H1 (cell line): Measurements from ENCODE around the gene VAPB. TPM values are rescaled to one million over a fixed set of nuclear protein-coding genes. Genes with fewer than 3 reads are reported as not detected.
A peak's percentile ranks its signal among the peaks of the same experiment; 100 is the strongest.

Experiments used
- CTCF ChIA-PET: fragments of 300-600 bp; sonication (Branson Sonifier 250); formaldehyde crosslinking; loops from one replicate; lab custom pipeline; 2021; ENCODE audit not compliant: partially characterized antibody; lab: Charles Lee
- POLR2A ChIA-PET: fragments of 300-600 bp; sonication (Branson Sonifier 250); formaldehyde crosslinking; loops from one replicate; lab custom pipeline; 2021; ENCODE audit warnings: inconsistent platforms; ENCODE audit not compliant: partially characterized antibody; lab: Charles Lee
- DNase-seq, 2 experiments: peaks; one replicate each; pipeline versions ENCODE4 v3.0.0 to v3.0.0-alpha.2; 2010 to 2022; ENCODE audit warnings: low spot score in 2 of 2, low read depth in 1 of 2, mixed read lengths in 1 of 2
- FAIRE-seq: peaks from 2 replicates; lab custom pipeline; 2011; peaks lifted over from hg19 to GRCh38; lab: Jason Lieb, UNC
- H2AFZ ChIP-seq: 2 replicates; pipeline ENCODE4 v1.8.1; 2012; ENCODE audit warnings: low read length, inconsistent platforms
- H2AK5ac ChIP-seq: 2 replicates; pipeline ENCODE4 v1.6.1; 2013; ENCODE audit warnings: low read depth, low read length
- H2BK120ac ChIP-seq: replicated peaks from 2 replicates; pipeline ENCODE3; 2013; ENCODE audit warnings: low read depth, low read length, inconsistent platforms
- H2BK12ac ChIP-seq: 2 replicates; pipeline ENCODE4 v1.6.1; 2013; ENCODE audit warnings: low read depth, low read length
- H2BK15ac ChIP-seq: 2 replicates; pipeline ENCODE4 v1.6.1; 2013; ENCODE audit warnings: low read length
- H2BK20ac ChIP-seq: 2 replicates; pipeline ENCODE4 v1.6.1; 2013; ENCODE audit warnings: low read length
- H2BK5ac ChIP-seq: 2 replicates; pipeline ENCODE4 v1.6.1; 2013; ENCODE audit warnings: low read depth, low read length
- H3K14ac ChIP-seq: 2 replicates; pipeline ENCODE4 v1.6.1; 2013; ENCODE audit warnings: inconsistent platforms; ENCODE audit not compliant: insufficient read length
- H3K18ac ChIP-seq: 2 replicates; pipeline ENCODE4 v1.6.1; 2013; ENCODE audit warnings: low read length; ENCODE audit errors: extremely low read depth
- H3K23ac ChIP-seq: 2 replicates; pipeline ENCODE4 v1.6.1; 2013; ENCODE audit warnings: inconsistent platforms; ENCODE audit not compliant: insufficient read length
- H3K23me2 ChIP-seq: 2 replicates; pipeline ENCODE4 v1.6.1; 2013; ENCODE audit warnings: low read depth, low read length
- H3K27ac ChIP-seq: 2 replicates; pipeline ENCODE4 v1.6.1; 2011; ENCODE audit warnings: low read depth, low read length, inconsistent platforms
- H3K27me3 ChIP-seq, 4 experiments: replicated peaks in 1 of 4; 1 replicate in 1 of 4; 2 replicates in 3 of 4; pipeline versions ENCODE4 v1.6.1 to v1.8.1; 2011 to 2013; ENCODE audit warnings: low read length in 3 of 4, mild to moderate bottlenecking in 3 of 4, inconsistent platforms in 2 of 4, mixed read lengths in 2 of 4, moderate library complexity in 1 of 4; ENCODE audit not compliant: control insufficient read depth in 3 of 4, insufficient read depth in 3 of 4; ENCODE audit errors: extremely low read depth in 1 of 4
- H3K36me3 ChIP-seq, 4 experiments: 2 replicates each; pipeline versions ENCODE4 v1.6.1 to v1.8.1; 2011 to 2013; ENCODE audit warnings: mild to moderate bottlenecking in 4 of 4, low read length in 3 of 4, moderate library complexity in 2 of 4, control low read depth in 1 of 4, inconsistent platforms in 1 of 4; ENCODE audit not compliant: insufficient read depth in 4 of 4, control insufficient read depth in 2 of 4
- H3K4ac ChIP-seq: replicated peaks from 2 replicates; pipeline ENCODE3; 2013; ENCODE audit warnings: low read length, low read depth, mixed read lengths, inconsistent platforms; ENCODE audit not compliant: insufficient read length
- H3K4me1 ChIP-seq, 4 experiments: replicated peaks in 1 of 4; 1 replicate in 1 of 4; 2 replicates in 3 of 4; pipeline versions ENCODE4 v1.6.1 to v1.8.1; 2011 to 2013; ENCODE audit warnings: low read length in 3 of 4, inconsistent platforms in 2 of 4, mixed read lengths in 1 of 4; ENCODE audit not compliant: insufficient read depth in 4 of 4, control insufficient read depth in 3 of 4
- H3K4me2 ChIP-seq, 2 experiments: 2 replicates each; pipeline versions ENCODE4 v1.6.1 to v1.8.1; 2011 to 2013; ENCODE audit warnings: low read depth in 2 of 2, low read length in 2 of 2, control low read depth in 1 of 2, inconsistent platforms in 1 of 2, mild to moderate bottlenecking in 1 of 2; ENCODE audit not compliant: insufficient read depth in 1 of 2
- H3K4me3 ChIP-seq, 4 experiments: fragments of 200-600, 300-600 bp in 1 of 4; sonication (generic), shearing (Covaris generic), sonication (Bioruptor Twin) in 1 of 4; 2 replicates each; pipeline versions ENCODE4 v1.5.1 to v1.8.1; 2011 to 2016; ENCODE audit warnings: low read length in 4 of 4, low read depth in 3 of 4, control low read depth in 2 of 4, inconsistent platforms in 2 of 4, mild to moderate bottlenecking in 2 of 4, mixed read lengths in 1 of 4, moderate library complexity in 1 of 4; ENCODE audit not compliant: insufficient read depth in 2 of 4; ENCODE audit errors: extremely low read depth in 1 of 4
- H3K56ac ChIP-seq: replicated peaks from 2 replicates; pipeline ENCODE3; 2013; ENCODE audit warnings: low read depth, mild to moderate bottlenecking, mixed read lengths, low read length, inconsistent platforms; ENCODE audit not compliant: insufficient read length
- H3K79me1 ChIP-seq: 2 replicates; pipeline ENCODE4 v1.6.1; 2013; ENCODE audit warnings: low read depth, low read length, control low read depth
- H3K79me2 ChIP-seq, 2 experiments: 2 replicates each; pipeline versions ENCODE4 v1.6.1 to v1.8.1; 2012 to 2013; ENCODE audit warnings: low read length in 2 of 2, mild to moderate bottlenecking in 2 of 2, inconsistent platforms in 1 of 2; ENCODE audit not compliant: insufficient read depth in 2 of 2, control insufficient read depth in 1 of 2
- H3K9ac ChIP-seq, 4 experiments: replicated peaks in 1 of 4; 1 replicate in 1 of 4; 2 replicates in 3 of 4; pipeline versions ENCODE4 v1.6.1 to v1.8.1; 2011 to 2013; ENCODE audit warnings: low read depth in 3 of 4, low read length in 3 of 4, control low read depth in 2 of 4, mild to moderate bottlenecking in 2 of 4, moderate library complexity in 2 of 4, inconsistent platforms in 1 of 4; ENCODE audit errors: extremely low read depth in 1 of 4
- H3K9me3 ChIP-seq, 2 experiments: 2 replicates each; pipeline versions ENCODE4 v1.6.1 to v1.8.1; 2012 to 2013; ENCODE audit warnings: mild to moderate bottlenecking in 2 of 2, moderate library complexity in 2 of 2, control low read depth in 1 of 2, inconsistent platforms in 1 of 2, low read depth in 1 of 2, low read length in 1 of 2, mixed read lengths in 1 of 2; ENCODE audit not compliant: insufficient read depth in 2 of 2
- H4K20me1 ChIP-seq, 2 experiments: replicated peaks in 1 of 2; 2 replicates each; pipeline versions ENCODE3 to v1.8.1; 2011 to 2013; ENCODE audit warnings: inconsistent platforms in 2 of 2, low read length in 2 of 2, mild to moderate bottlenecking in 1 of 2; ENCODE audit not compliant: insufficient read depth in 2 of 2, control insufficient read depth in 1 of 2
- H4K5ac ChIP-seq: 2 replicates; pipeline ENCODE4 v1.6.1; 2013; ENCODE audit warnings: low read length, low read depth, mixed read lengths, inconsistent platforms; ENCODE audit not compliant: insufficient read length
- H4K8ac ChIP-seq: 2 replicates; pipeline ENCODE4 v1.8.0; 2013; ENCODE audit warnings: mild to moderate bottlenecking, moderate library complexity, low read length, inconsistent platforms; ENCODE audit not compliant: insufficient read depth; ENCODE audit errors: extremely low read depth
- H4K91ac ChIP-seq: replicated peaks from 2 replicates; pipeline ENCODE3; 2013; ENCODE audit warnings: low read length, mixed read lengths, inconsistent platforms; ENCODE audit not compliant: insufficient read length
- CBX5 ChIP-seq: fragments of 300-800, 300-1000 bp; sonication (generic); IDR thresholded peaks from 2 replicates; pipeline ENCODE4 v1.7.1; 2016; ENCODE audit warnings: antibody characterized with exemption, low read length, low read depth
- CBX8 ChIP-seq: fragments of 300-800, 300-1000 bp; sonication (generic); IDR thresholded peaks from 2 replicates; pipeline ENCODE4 v1.7.1; 2016; ENCODE audit warnings: low read depth, low read length, borderline replicate concordance
- CHD1 ChIP-seq: IDR thresholded peaks from 2 replicates; pipeline ENCODE4 v1.6.1; 2012; ENCODE audit warnings: low read depth, low read length, improper control_type of control experiment
- CTBP2 ChIP-seq: IDR thresholded peaks from 2 replicates; pipeline ENCODE4 v1.7.0; 2011; ENCODE audit warnings: borderline replicate concordance, mild to moderate bottlenecking, moderate library complexity, mixed read lengths, low read length; ENCODE audit not compliant: insufficient read depth, insufficient read length
- E2F6 ChIP-seq: IDR thresholded peaks from 2 replicates; pipeline ENCODE4 v1.6.1; 2012; ENCODE audit warnings: inconsistent platforms
- JUN ChIP-seq: IDR thresholded peaks from 2 replicates; pipeline ENCODE4 v1.6.1; 2011; ENCODE audit warnings: low read depth, mild to moderate bottlenecking, improper control_type of control experiment, low read length
- POLR2A ChIP-seq, 2 experiments: IDR thresholded peaks; 1 replicate in 1 of 2; 2 replicates in 1 of 2; pipeline ENCODE4 v1.6.1; 2011; ENCODE audit warnings: low read depth in 2 of 2, low read length in 2 of 2, mild to moderate bottlenecking in 2 of 2; ENCODE audit errors: control extremely low read depth in 1 of 2
- RFX5 ChIP-seq: IDR thresholded peaks from 2 replicates; pipeline ENCODE4 v1.6.1; 2011; ENCODE audit warnings: low read depth, low read length, improper control_type of control experiment, borderline replicate concordance
- RXRA ChIP-seq: IDR thresholded peaks from 2 replicates; pipeline ENCODE4 v1.6.1; 2011; ENCODE audit warnings: low read depth, mild to moderate bottlenecking, low read length, moderate library complexity; ENCODE audit not compliant: insufficient read depth
- SP1 ChIP-seq: IDR thresholded peaks from 2 replicates; pipeline ENCODE4 v1.6.1; 2011; ENCODE audit warnings: low read depth, low read length
- SRF ChIP-seq: IDR thresholded peaks from 2 replicates; pipeline ENCODE4 v1.6.1; 2011; ENCODE audit warnings: mild to moderate bottlenecking, low read depth, low read length, moderate library complexity
- USF2 ChIP-seq: IDR thresholded peaks from 2 replicates; pipeline ENCODE4 v1.6.1; 2011; ENCODE audit warnings: low read length, improper control_type of control experiment
- YY1 ChIP-seq: IDR thresholded peaks from 2 replicates; pipeline ENCODE4 v1.6.1; 2011; ENCODE audit warnings: low read depth, mild to moderate bottlenecking, low read length
- WGBS, 2 experiments: shearing (Covaris generic) in 1 of 2; methylation state at CpG; one replicate each; pipeline versions ENCODE4 v1.1.6 to v1.1.7; 2013 to 2015; ENCODE audit warnings: low lambda C conversion rate in 2 of 2, mixed read lengths in 2 of 2, inconsistent platforms in 1 of 2, low coverage in 1 of 2, missing lambda C conversion rate in 1 of 2; ENCODE audit not compliant: insufficient replicate concordance in 2 of 2, insufficient coverage in 1 of 2, insufficient read length in 1 of 2; ENCODE audit errors: extremely low coverage in 1 of 2, missing lambda C conversion rate in 1 of 2; 5-methylcytosine and 5-hydroxymethylcytosine counted together
- polyA plus RNA-seq, 7 experiments: library from polyadenylated mRNA; depleted of rRNA in 3 of 7; stranded (reverse) in 5 of 7; unstranded in 2 of 7; fragments of >200 nt in 5 of 7; fragments of 200-250 nt in 2 of 7; gene quantifications; 1 replicate in 5 of 7; 2 replicates in 1 of 7; 4 replicates in 1 of 7; pipeline versions ENCODE4 v1.2.1 to v1.2.3, GENCODE V29; 2011 to 2013; ENCODE audit warnings: missing spikeins in 2 of 7, mixed read lengths in 2 of 7
- total RNA-seq: library from RNA; stranded (reverse); fragmentation: NEBNext Ultra II Directional; extraction: Animal tissue kit (Norgen Biotek cat#: 25700); gene quantifications from 2 replicates; pipeline ENCODE4 v1.2.1, GENCODE V29; 2021

Gene VAPB
- total and polyA plus RNA-seq, 2 of the 8 experiments (the other 6 are each of a cell fraction or from before 2014, with no cell fraction given) = 24.4 to 62.8 TPM

DNA sequence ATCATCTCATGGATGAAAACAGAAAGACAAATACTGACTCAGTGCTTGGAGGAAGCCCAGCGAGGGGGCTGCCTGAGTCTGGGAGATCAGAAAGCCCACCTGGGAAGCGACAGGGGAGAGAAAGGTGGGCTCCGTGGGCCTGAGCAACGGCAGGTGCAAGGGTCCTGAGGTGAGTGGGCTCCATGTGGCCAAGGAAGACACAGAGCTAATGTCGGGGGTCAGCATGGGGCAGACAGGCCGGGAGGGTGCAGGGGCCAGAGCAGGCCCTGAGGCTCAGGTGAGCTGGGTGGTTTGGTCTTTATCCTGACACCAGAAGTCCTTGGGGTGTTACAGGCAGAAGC, 107.4 kb downstream of the VAPB start:
- Histone ChIP-seq H4K20me1 (peaks cover 0 to 5% of the 10 kb centered on the region in 2 experiments), H3K14ac (no peak overlapping the region), H3K36me3 (peaks cover 0 to 4% (median 0%) of the 10 kb centered on the region in 4 experiments; a peak in 1 of 8 replicates), H4K8ac (no peak overlapping the region), H2AFZ (no peak overlapping the region), H2BK12ac (no peak overlapping the region), H3K27me3 (no peaks in the 10 kb centered on the region; a peak in 1 of 7 replicates), H3K23me2 (peaks cover 3% of the 10 kb centered on the region), H3K4me1 (no peaks in the 10 kb centered on the region), H2BK5ac (no peak overlapping the region), H3K4me2 (no peak overlapping the region), H3K23ac (no peak overlapping the region), H3K4me3 (no peak overlapping the region), H3K4ac (no peak overlapping the region), H3K79me2 (peaks cover 0 to 5% of the 10 kb centered on the region in 2 experiments; a peak in 2 of 4 replicates), H3K79me1 (no peaks in the 10 kb centered on the region), H4K91ac (no peak overlapping the region), H4K5ac (no peak overlapping the region), H2BK20ac (no peak overlapping the region), H3K18ac (no peak overlapping the region), H3K27ac (no peak overlapping the region), H3K9me3 (peaks cover 0 to 3% of the 10 kb centered on the region in 2 experiments; a peak in 1 of 4 replicates), H2BK15ac (no peak overlapping the region), H2AK5ac (0 out of 2 replicates have a peak overlapping the region, but pooled peaks have one; percentile 24), H2BK120ac (no peak overlapping the region), H3K56ac (no peak overlapping the region), H3K9ac (no peak overlapping the region)
- DNase-seq (no peak), FAIRE-seq (no peak)
- POLR2A ChIA-PET = interaction anchor here (0.5 to 0.7 kb wide), 2 partner anchors 153 to 173 kb away, joined by 3 read pairs; no protein-coding TSS in a partner anchor
- CTCF ChIA-PET = interaction anchor here (0.6 to 3.4 kb wide), 4 partner anchors 10 to 143 kb away, joined by 3 to 20 read pairs (median 4); no protein-coding TSS in a partner anchor
- WGBS, 2 experiments = 90% methylated on average over 5 of the region's 6 CpGs; no CpG with 5 or more reads in 1 of the 2 experiments
- no peak for TF ChIP-seq YY1
- TF ChIP-seq RFX5 = no peak
- no peak for TF ChIP-seq JUN
- no peak for TF ChIP-seq E2F6
- no peak for TF ChIP-seq CBX8
- TF ChIP-seq SRF = no peak
- no peak for TF ChIP-seq CTBP2
- no peak for TF ChIP-seq POLR2A (IDR thresholded peaks at IDR 0.05; ENCODE audit: control extremely low read depth in 1 of 2, low read depth in 2 of 2, low read length in 2 of 2)
- no peak for TF ChIP-seq CBX5
- no peak for TF ChIP-seq CHD1
- TF ChIP-seq SP1 = no peak
- TF ChIP-seq RXRA = no peak
- TF ChIP-seq USF2 = no peak
